GM18867 (cell line): ENCODE measurements around the gene SSR2.
A peak's percentile ranks its signal among the peaks of the same experiment; 100 is the strongest.
"Not testable (repeated sequence)": the region's sequence is repeated elsewhere in the genome, so short reads cannot be mapped to it uniquely, and the experiment has no call there.

Experiments used
- ATAC-seq: cut with Tn5 transposase; IDR thresholded peaks from one replicate; pipeline ENCODE4 v1.9.1; 2021; ENCODE audit warnings: mild to moderate bottlenecking, moderate library complexity; ENCODE audit not compliant: unreplicated experiment

Gene SSR2

GRCh38 chr1:155999964-156000363 is 20.8 kb downstream of the SSR2 start:
- no peak for ATAC-seq

- ATAC-seq: no peak
Observed at GRCh38 chr1:155996166-155996565, 24.6 kb downstream of the SSR2 start.

- ATAC-seq: no peak
Observed at GRCh38 chr1:155993595-155993994, 27.2 kb downstream of the SSR2 start.

GRCh38 chr1:155990005-155990739 is 30.6 kb downstream of the SSR2 start:
- no peak for ATAC-seq

- ATAC-seq: peak; percentile 58
Observed at GRCh38 chr1:155989242-155990004, 31.3 kb downstream of the SSR2 start.

GRCh38 chr1:155984903-155985645 is 35.7 kb downstream of the SSR2 start:
- ATAC-seq: not testable (repeated sequence)

- ATAC-seq: no peak
Observed at GRCh38 chr1:155984341-155984740, 36.4 kb downstream of the SSR2 start.

- peak; percentile 64 for ATAC-seq
Observed at GRCh38 chr1:155983191-155984024, 37.3 kb downstream of the SSR2 start.

GRCh38 chr1:155982106-155982505 is 38.6 kb downstream of the SSR2 start:
- ATAC-seq: no peak

GRCh38 chr1:155981266-155982088 is 39.3 kb downstream of the SSR2 start:
- no peak for ATAC-seq

GRCh38 chr1:155979597-155980343 is 41.0 kb downstream of the SSR2 start:
- no peak for ATAC-seq

- no peak for ATAC-seq
Observed at GRCh38 chr1:155978973-155979429, 41.8 kb downstream of the SSR2 start.

GRCh38 chr1:155978325-155978972 is 42.3 kb downstream of the SSR2 start, which contains the start of gene ARHGEF2:
TSS of gene ARHGEF2 (minus strand) at chr1:155978547. CDS start at chr1:155978427, 120 bp downstream.
- ATAC-seq: peak; percentile 63

- no peak for ATAC-seq
Observed at GRCh38 chr1:155977690-155978324, 42.9 kb downstream of the SSR2 start.

- no peak for ATAC-seq
Observed at GRCh38 chr1:155976913-155977689, 43.6 kb downstream of the SSR2 start.

- no peak for ATAC-seq
Observed at GRCh38 chr1:155976062-155976912, 44.5 kb downstream of the SSR2 start.
